GM19025 (cell line): ENCODE data around the gene ELOB.

ENCODE experiments used
- ATAC-seq: cut with Tn5 transposase; IDR thresholded peaks from one replicate; pipeline ENCODE4 v1.9.1; 2021; ENCODE audit warnings: mild to moderate bottlenecking, low read depth, moderate library complexity; ENCODE audit not compliant: unreplicated experiment

Gene ELOB

GRCh38 chr16:2811703-2812471 is 34.8 kb upstream of the ELOB start:
- ATAC-seq, result no peak

- ATAC-seq, result no peak
Measured at GRCh38 chr16:2810651-2811050, 33.6 kb upstream of the ELOB start.

- ATAC-seq, result no peak
Measured at GRCh38 chr16:2809149-2809760, 32.2 kb upstream of the ELOB start.

DNA sequence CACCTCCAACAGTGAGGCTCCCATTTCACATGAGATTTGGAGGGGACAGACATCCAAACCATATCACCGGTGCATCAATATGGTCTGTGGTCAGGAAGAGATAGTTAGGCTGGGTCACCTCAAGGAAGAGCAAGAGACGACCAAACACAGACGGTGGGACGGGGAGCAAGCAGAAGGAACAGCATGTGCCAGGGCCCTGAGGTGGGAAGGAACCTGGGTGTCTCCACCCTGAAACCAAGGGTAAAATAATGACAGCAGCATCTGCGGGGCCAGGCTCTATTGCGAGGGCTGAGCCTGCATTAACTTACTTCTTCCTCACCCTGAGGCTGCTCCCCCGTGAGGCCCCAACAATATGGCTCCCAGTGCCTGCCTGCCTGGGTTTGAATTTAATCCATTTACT is 31.1 kb upstream of the ELOB start:
- no peak for ATAC-seq

DNA sequence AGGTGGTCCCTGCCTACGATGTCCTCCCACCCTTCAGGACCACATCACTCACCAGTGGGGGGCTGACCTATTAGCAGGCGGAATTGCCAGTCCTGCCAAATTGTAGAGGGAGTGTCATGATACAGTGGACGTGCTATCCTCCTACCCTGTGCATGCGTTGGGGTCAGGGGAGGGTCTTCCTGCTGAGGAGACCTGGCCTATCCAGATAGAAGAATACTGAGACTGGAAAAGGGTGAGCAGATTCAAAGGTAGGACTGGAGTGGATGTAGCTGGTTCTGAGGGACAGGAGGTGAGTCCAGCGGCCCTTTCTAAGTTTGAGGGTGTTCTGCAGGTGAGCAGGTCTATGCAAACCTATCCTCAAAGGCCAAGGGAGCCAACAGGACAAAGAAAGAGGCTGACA is 29.2 kb upstream of the ELOB start:
- ATAC-seq, result no peak

- ATAC-seq, result no peak
Measured at GRCh38 chr16:2804728-2805127, 27.6 kb upstream of the ELOB start.

DNA sequence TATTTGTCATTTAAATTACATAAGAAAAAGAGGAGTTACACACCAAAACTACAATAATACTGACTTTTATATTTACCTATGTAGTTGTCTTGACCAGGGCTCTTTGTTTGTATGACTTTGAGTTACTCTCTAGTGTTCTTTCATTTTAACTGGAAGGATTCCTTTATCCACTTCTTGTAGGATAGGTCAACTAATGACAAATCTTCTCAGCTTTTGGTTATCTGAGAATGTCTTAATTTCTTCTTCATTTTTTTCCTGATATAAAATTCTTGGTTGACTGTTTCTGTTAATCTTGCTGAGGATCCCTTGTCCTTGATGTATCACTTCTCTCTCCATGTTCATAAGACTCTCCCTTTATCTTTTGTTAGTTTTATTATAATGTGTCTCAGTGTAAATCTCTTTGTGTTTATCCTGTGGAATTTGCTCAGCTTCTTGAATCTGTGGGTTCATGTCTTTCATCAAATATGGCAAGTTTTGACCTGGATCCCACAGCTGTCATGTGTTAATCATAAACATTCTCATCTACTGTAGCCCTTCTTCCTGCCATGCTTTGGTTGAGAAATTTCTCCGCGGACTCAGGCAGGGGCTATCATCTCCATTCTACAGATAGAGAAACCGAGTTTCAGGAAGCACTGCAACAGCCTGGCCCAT is 26.6 kb upstream of the ELOB start:
- ATAC-seq, result no peak

- no peak for ATAC-seq
Measured at GRCh38 chr16:2799859-2800226, 22.8 kb upstream of the ELOB start.

GRCh38 chr16:2799205-2799858 is 22.3 kb upstream of the ELOB start:
- ATAC-seq, result no peak

- no peak for ATAC-seq
Measured at GRCh38 chr16:2798723-2799204, 21.7 kb upstream of the ELOB start.

GRCh38 chr16:2795395-2796143 is 18.5 kb upstream of the ELOB start:
- no peak for ATAC-seq

GRCh38 chr16:2792940-2793339 is 15.9 kb upstream of the ELOB start:
- no peak for ATAC-seq

DNA sequence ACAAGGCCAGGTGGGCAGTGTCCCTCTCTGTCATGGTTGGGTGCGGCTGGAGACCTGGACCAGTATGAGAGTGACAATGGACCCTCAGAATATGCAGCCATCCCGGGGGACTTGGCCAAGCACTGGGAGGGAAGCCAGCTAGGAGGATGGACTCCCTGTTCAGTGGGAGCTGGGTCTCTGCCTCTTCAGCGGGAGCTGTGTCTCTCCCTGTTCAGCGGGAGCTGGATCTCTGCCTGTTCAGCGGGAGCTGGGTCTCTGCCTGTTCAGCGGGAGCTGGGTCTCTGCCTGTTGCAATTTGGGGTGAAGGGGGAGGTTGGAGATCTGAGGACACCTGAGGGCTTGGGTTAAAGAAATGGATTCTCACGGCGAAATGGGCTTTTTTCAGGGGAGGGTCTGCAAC is 14.1 kb upstream of the ELOB start:
- ATAC-seq, result no peak

DNA sequence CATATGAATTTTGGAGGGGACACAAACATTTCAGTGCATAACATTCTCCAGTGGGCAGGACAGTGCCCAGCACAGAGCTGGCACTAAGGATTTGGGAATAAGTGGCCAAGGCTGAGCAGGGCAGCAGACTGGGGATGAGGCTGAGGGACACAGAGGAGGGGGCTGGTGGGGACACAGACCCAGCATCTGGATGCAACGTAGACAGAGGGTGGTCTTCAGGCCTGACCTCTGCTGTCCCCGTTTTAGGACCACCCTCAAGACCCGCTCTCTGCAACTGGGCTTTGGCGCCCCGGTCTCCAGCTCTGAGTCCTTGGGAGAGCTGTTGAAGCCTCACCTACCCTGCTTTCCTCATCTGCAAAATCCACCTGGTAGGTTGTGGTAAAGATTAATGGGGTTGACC is 13.6 kb upstream of the ELOB start:
- no peak for ATAC-seq

- ATAC-seq, result no peak
Measured at GRCh38 chr16:2787961-2788360, 10.9 kb upstream of the ELOB start.

DNA sequence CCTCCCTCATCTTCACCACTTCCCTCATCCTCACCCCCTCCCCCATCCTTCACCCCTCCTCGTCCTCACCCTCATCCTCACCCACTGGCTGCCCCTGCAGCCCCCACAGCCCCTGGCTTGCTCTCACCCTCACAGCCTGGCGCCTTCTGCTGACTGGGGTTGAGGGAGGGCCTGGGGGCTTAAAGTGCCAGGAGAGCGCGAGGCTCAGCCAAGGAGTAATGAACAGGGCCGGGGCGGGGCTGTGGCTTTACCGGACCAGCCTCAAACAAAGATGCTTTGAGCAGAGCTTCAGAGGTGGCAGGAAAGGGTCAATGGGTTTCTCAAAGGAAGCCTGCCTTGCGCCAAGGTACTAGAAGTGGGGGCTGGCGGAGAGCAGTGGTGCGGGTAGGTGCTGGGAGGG is 10.3 kb upstream of the ELOB start, which contains the start of gene PRSS33:
Gene PRSS33 (minus strand): TSS at position 155 of the 400 bp plus-strand sequence. CDS start 1,013 bp downstream, outside the sequence.
- ATAC-seq, result no peak

DNA sequence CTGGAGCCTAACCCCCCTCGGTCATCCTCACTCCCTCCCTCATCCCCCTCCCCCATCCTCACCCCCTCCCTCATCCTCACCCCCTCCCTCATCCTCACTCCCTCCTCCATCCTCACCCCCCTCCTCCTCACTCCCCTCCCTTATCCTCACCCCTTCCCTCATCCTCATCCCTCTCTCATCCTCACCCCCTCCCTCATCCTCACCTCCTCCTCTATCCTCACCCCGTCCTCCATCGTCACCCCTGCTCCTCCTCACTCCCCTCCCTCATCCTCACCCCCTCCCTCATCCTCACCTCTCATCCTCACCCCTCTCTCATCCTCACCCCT is 9.7 kb upstream of the ELOB start:
- ATAC-seq, result no peak

- ATAC-seq, result no peak
Measured at GRCh38 chr16:2786061-2786825, 9.2 kb upstream of the ELOB start.

DNA sequence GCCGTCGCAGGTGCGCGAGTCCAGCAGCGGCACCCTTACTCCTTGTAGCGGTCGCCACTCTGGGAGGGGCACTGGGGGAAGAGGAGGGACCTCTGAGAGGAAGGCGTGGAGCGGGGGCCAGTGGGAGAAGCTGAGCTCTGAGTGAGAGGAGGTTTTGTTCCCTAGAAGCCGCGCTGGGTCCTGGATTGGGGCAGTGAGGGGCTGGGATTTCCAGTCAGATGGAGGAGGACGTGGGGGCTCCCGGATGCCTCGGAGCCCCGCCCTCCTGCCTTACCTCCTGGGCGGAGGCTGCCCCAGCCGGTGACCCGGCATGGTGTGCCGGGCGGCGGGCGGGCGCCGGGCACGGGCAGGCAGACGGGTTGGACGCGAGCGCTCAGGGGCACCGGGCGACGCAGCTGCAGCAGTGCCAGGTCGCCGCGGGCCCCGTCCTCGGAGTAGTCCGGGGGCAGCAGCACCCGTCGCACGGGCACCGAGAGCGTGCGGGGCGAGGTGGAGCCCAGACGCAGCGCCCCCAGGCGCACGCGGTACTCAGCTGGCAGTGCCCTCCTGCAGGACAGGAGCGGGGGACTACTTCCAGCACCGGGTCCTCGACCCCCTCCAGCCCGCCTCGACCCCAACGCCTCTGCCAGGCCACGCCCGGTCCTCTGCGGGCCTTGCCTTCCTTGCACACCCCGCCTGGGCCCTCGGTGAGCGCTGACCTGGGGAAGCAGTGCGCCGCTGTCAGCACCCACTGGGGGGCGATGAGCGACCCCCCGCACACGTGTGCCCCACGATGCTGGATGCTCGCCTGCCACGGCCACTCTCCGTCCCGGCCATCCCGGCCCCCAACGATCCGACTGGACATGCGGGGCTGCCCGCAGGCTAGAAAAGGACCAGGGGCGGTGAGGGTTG is 8.3 kb upstream of the ELOB start:
- ATAC-seq, result no peak
